Measurements from ENCODE around the gene RPS26. TPM values are rescaled to one million over a fixed set of nuclear protein-coding genes. Genes with fewer than 3 reads are reported as not detected.
A peak's percentile ranks its signal among the peaks of the same experiment; 100 is the strongest.

The RPS26 gene
- total and polyA plus RNA-seq, 2 of the 13 experiments (the other 11 are each of a cell fraction or from before 2014, with no cell fraction given): 150 to 421 TPM

DNA sequence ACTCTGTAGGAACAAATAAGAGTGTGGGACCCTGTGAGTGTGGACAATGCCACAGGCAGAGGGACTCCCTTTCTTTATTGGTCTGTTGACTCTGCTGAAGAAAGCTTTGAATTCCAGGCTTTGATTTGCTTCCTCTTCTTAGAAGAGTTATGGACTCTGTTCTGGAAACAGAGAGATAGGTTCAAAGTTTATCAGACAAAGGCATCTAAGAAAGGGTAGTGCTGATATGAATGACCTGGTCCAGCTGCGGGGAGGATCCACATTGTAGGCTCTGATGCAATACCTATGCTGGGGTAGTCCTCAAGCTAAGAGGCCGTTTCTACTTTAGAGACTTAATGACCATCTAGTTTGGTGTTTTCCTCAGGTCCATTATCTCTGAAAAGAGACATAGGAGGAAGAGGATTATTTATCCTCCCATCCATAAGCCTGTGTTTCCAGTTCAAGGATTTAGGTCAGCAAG lies 31.6 kb upstream of the RPS26 start:
- H3K4me2 ChIP-seq (ENCODE audit: low read depth, low read length): peak overlapping the region; percentile 61
- H3K79me2 ChIP-seq (ENCODE audit: insufficient read depth, low read length): no peaks in the 10 kb centered on the region
- H3K27ac ChIP-seq (ENCODE audit: extremely low read length, insufficient read depth, low read length): peak overlapping the region; percentile 63
- TSS peak; percentile 41 for BruUV-seq (replicated peaks)
- no peaks in the 10 kb centered on the region; a peak in 1 of 5 replicates for H3K36me3 ChIP-seq (replicated peaks in 1 of 2; ENCODE audit: control insufficient read depth in 1 of 2, insufficient read depth in 2 of 2, low read length in 2 of 2)
- no peaks in the 10 kb centered on the region for H3K9me3 ChIP-seq (ENCODE audit: low read length)
- H3K27me3 ChIP-seq (ENCODE audit: control insufficient read depth in 1 of 2, insufficient read depth in 2 of 2, low read length in 2 of 2): no peaks in the 10 kb centered on the region; a peak in 1 of 5 replicates
- WGBS (ENCODE audit: low lambda C conversion rate): 0% methylated on average over 2 of the region's 2 CpGs
- peak overlapping the region in 1 of 3 experiments; percentile 1; a peak in 2 of 6 replicates for H3K4me3 ChIP-seq (replicated peaks in 1 of 3; ENCODE audit: insufficient read depth in 1 of 3, low read depth in 2 of 3, low read length in 3 of 3)
- no peak overlapping the region for H2AFZ ChIP-seq (ENCODE audit: low read length)
- ChIA-PET CTCF (ENCODE audit: low intra/inter-chr PET ratio, low total read pairs) (no interaction called here), POLR2A (interaction anchor here (0.5 to 3.0 kb wide), 9 partner anchors 9 to 289 kb away, joined by 3 to 27 read pairs (median 6); partner anchors contain the start of genes IKZF4, ORMDL2, RAB5B and SARNP)
- FAIRE-seq: peak; percentile 91
- in situ Hi-C loops (cut with HindIII; ENCODE audit: extremely low pct_ligation_motif_present, low pct_unique_long_range_greater_than_20kb): no loop called here
- DNase-seq (ENCODE audit: low spot score): peak; percentile 84
- intact Hi-C loops (cut with micrococcal nuclease; ENCODE audit: unreplicated experiment): loop anchor here (2.0 kb wide), 1 partner anchor 13 kb away; the partner anchor contains the start of gene SUOX
- H3K9ac ChIP-seq (ENCODE audit: insufficient read depth, low read depth, low read length): peak overlapping the region; percentile 30; the same call in 1 of the 2 replicates
- H3K4me1 ChIP-seq (ENCODE audit: insufficient read depth, low read length): peaks cover 92% of the 10 kb centered on the region
- no peaks in the 10 kb centered on the region for H4K20me1 ChIP-seq (ENCODE audit: insufficient read depth, low read length)
- ATAC-seq: peak; percentile 33
- TF ChIP-seq ZNF619 (CRISPR knock-in tag; IDR thresholded peaks at IDR 0.05) (no peak), SOX13 (IDR thresholded peaks at IDR 0.05) (peak; percentile 84), SOX13 (CRISPR knock-in tag; conservative IDR thresholded peaks at IDR 0.05 in 1 of 2, IDR thresholded peaks at IDR 0.05 in 1 of 2) (peak in 1 of 2 experiments; percentile 97; a peak in 2 of 4 replicates), ZNF329 (CRISPR knock-in tag; IDR thresholded peaks at IDR 0.05; ENCODE audit: low read depth) (no peak), CREB1 (IDR thresholded peaks at IDR 0.05) (no peak), CREB1 (CRISPR knock-in tag; IDR thresholded peaks at IDR 0.05) (peak; percentile 41; the same call in 1 of the 2 replicates), FOXP1 (IDR thresholded peaks at IDR 0.05) (no peak), FOXP1 (CRISPR knock-in tag; IDR thresholded peaks at IDR 0.05) (peak; percentile 47; the same call in 1 of the 2 replicates), FOXA3 (CRISPR knock-in tag; IDR thresholded peaks at IDR 0.05) (peak; percentile 76), ASH2L (IDR thresholded peaks at IDR 0.05; ENCODE audit: insufficient read length, low read depth, low read length) (peak; percentile 39), ZNF644 (CRISPR knock-in tag; IDR thresholded peaks at IDR 0.05; ENCODE audit: low read depth) (0 out of 2 replicates have a peak, but pooled peaks have one; percentile 42), NR2C2 (CRISPR knock-in tag; IDR thresholded peaks at IDR 0.05; ENCODE audit: borderline replicate concordance) (peak; percentile 44; the same call in 1 of the 2 replicates), ZNF282 (IDR thresholded peaks at IDR 0.05; ENCODE audit: partially characterized antibody) (no peak), ZNF761 (CRISPR knock-in tag; conservative IDR thresholded peaks at IDR 0.05) (peak; percentile 50; the same call in 1 of the 2 replicates), ZNF331 (CRISPR knock-in tag; IDR thresholded peaks at IDR 0.05) (peak; percentile 57; the same call in 1 of the 2 replicates), SMC3 (IDR thresholded peaks at IDR 0.05; ENCODE audit: low read length) (peak; percentile 16; the same call in 1 of the 2 replicates), KLF16 (CRISPR knock-in tag; IDR thresholded peaks at IDR 0.05) (peak in 1 of 2 experiments; percentile 40; a peak in 1 of 4 replicates), GFI1 (CRISPR knock-in tag; IDR thresholded peaks at IDR 0.05; ENCODE audit: borderline replicate concordance) (peak; percentile 99), RARA (CRISPR knock-in tag; IDR thresholded peaks at IDR 0.05) (peak; percentile 78)
- TF ChIP-seq, protein P1, sequence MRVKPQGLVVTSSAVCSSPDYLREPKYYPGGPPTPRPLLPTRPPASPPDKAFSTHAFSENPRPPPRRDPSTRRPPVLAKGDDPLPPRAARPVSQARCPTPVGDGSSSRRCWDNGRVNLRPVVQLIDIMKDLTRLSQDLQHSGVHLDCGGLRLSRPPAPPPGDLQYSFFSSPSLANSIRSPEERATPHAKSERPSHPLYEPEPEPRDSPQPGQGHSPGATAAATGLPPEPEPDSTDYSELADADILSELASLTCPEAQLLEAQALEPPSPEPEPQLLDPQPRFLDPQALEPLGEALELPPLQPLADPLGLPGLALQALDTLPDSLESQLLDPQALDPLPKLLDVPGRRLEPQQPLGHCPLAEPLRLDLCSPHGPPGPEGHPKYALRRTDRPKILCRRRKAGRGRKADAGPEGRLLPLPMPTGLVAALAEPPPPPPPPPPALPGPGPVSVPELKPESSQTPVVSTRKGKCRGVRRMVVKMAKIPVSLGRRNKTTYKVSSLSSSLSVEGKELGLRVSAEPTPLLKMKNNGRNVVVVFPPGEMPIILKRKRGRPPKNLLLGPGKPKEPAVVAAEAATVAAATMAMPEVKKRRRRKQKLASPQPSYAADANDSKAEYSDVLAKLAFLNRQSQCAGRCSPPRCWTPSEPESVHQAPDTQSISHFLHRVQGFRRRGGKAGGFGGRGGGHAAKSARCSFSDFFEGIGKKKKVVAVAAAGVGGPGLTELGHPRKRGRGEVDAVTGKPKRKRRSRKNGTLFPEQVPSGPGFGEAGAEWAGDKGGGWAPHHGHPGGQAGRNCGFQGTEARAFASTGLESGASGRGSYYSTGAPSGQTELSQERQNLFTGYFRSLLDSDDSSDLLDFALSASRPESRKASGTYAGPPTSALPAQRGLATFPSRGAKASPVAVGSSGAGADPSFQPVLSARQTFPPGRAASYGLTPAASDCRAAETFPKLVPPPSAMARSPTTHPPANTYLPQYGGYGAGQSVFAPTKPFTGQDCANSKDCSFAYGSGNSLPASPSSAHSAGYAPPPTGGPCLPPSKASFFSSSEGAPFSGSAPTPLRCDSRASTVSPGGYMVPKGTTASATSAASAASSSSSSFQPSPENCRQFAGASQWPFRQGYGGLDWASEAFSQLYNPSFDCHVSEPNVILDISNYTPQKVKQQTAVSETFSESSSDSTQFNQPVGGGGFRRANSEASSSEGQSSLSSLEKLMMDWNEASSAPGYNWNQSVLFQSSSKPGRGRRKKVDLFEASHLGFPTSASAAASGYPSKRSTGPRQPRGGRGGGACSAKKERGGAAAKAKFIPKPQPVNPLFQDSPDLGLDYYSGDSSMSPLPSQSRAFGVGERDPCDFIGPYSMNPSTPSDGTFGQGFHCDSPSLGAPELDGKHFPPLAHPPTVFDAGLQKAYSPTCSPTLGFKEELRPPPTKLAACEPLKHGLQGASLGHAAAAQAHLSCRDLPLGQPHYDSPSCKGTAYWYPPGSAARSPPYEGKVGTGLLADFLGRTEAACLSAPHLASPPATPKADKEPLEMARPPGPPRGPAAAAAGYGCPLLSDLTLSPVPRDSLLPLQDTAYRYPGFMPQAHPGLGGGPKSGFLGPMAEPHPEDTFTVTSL (CRISPR knock-in tag; IDR thresholded peaks at IDR 0.05; ENCODE audit: borderline replicate concordance): peak; percentile 63; the same call in 1 of the 2 replicates
- TF ChIP-seq, protein P2, sequence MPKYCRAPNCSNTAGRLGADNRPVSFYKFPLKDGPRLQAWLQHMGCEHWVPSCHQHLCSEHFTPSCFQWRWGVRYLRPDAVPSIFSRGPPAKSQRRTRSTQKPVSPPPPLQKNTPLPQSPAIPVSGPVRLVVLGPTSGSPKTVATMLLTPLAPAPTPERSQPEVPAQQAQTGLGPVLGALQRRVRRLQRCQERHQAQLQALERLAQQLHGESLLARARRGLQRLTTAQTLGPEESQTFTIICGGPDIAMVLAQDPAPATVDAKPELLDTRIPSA (CRISPR knock-in tag; IDR thresholded peaks at IDR 0.05; ENCODE audit: borderline replicate concordance): no peak
